Measurements from ENCODE around the gene FAM107A.

Gene FAM107A

DNA sequence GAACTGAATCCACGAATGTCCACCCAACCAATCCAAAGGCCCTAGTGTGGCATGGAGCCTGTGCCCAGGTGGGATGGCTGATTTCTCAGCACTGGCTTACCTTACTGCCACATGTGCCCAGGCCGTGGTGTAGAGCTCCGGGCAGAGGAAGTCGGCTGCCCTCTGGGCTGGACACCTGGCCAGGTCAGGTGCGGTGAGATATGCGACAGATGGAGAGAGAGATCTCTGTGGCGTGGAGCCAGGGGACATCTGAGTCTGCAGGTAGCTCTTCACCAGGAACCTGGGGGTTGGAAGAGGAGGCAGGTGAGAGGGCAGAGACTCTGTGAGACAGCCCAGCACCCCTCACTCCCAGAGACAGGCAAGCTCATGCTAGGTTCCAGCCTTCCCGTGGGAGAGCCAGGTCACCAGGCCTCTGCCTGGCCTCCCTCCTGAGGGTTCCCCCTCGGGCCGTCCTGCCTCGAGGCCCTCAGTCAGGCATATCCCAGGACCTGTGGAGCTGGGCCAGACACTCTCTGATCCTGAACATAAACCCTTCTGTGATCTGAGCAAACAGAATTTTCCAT is 52.8 kb downstream of the FAM107A start:
- DNase-seq (ENCODE audit: low read depth): no peak
- H3K4me3 ChIP-seq (ENCODE audit: low read depth, low read length): no peak overlapping the region
- TF ChIP-seq, protein P1, sequence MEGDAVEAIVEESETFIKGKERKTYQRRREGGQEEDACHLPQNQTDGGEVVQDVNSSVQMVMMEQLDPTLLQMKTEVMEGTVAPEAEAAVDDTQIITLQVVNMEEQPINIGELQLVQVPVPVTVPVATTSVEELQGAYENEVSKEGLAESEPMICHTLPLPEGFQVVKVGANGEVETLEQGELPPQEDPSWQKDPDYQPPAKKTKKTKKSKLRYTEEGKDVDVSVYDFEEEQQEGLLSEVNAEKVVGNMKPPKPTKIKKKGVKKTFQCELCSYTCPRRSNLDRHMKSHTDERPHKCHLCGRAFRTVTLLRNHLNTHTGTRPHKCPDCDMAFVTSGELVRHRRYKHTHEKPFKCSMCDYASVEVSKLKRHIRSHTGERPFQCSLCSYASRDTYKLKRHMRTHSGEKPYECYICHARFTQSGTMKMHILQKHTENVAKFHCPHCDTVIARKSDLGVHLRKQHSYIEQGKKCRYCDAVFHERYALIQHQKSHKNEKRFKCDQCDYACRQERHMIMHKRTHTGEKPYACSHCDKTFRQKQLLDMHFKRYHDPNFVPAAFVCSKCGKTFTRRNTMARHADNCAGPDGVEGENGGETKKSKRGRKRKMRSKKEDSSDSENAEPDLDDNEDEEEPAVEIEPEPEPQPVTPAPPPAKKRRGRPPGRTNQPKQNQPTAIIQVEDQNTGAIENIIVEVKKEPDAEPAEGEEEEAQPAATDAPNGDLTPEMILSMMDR (IDR thresholded peaks at IDR 0.05; ENCODE audit: low read depth, low read length, missing control alignments): no peak

GRCh38 chr3:58522759-58523425 is 54.3 kb downstream of the FAM107A start:
- TF ChIP-seq, protein P1 (IDR thresholded peaks at IDR 0.05; ENCODE audit: low read depth, low read length, missing control alignments): no peak
- no peak for DNase-seq (ENCODE audit: low read depth)
- no peak overlapping the region for H3K4me3 ChIP-seq (ENCODE audit: low read depth, low read length)

- no peak overlapping the region for H3K4me3 ChIP-seq (ENCODE audit: low read depth, low read length)
- no peak for DNase-seq (ENCODE audit: low read depth)
Measured at GRCh38 chr3:58521917-58522631, 55.1 kb downstream of the FAM107A start.

GRCh38 chr3:58521336-58521670 is 55.9 kb downstream of the FAM107A start:
- TF ChIP-seq, protein P1 (IDR thresholded peaks at IDR 0.05; ENCODE audit: low read depth, low read length, missing control alignments): no peak
- H3K4me3 ChIP-seq (ENCODE audit: low read depth, low read length): no peak overlapping the region
- DNase-seq (ENCODE audit: low read depth): no peak

More at GRCh38 chr3:58521917-58522631, 55.1 kb downstream of the FAM107A start:
- TF ChIP-seq, protein P1 (IDR thresholded peaks at IDR 0.05; ENCODE audit: low read depth, low read length, missing control alignments): no peak

DNA sequence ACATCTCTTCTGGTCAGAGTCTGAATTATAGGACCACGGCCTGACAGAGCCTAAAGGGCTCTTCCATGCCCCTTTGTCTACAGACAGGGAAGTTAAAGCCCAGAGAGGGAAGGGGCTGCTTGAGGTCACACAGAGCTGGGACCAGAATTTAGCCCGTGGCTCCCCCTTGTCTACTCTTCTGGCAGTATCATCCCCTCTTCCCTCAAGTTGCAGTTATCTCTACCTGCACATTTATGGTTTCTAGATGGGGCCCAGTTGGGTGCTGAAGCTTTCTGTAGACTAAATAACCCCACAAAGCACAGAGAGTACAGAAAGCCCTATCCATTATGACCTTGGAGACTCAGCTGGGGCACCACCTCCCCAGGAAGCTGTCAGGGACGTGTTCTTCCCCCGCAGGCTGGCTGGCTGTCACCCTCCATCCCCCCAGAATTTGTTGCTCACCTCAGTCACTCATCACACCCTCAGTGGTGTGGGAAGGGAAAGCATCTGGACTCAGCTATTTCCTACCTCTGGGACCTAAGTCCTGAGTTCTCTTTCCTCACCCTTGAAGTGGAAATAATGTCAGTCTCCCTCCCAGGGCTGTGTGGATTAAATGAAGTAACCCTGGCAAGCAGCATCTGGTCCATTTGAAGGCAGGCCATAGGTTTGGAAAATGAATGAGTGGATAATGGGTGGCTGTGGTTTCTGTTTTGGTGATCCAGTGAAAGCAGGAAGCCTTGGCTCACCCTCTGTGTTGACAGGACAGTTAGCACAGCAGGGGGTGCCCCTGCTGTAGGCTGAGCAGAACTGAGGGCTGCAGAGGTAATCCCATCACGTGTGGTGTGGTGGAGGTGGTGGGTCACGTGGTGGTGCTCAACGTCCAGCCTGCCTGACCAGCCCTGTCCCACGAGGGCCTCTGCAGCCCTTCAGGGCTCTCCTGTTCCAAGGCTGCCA is 56.5 kb downstream of the FAM107A start:
- H3K4me3 ChIP-seq (ENCODE audit: low read depth, low read length): no peak overlapping the region
- DNase-seq (ENCODE audit: low read depth): no peak
- TF ChIP-seq, protein P1 (IDR thresholded peaks at IDR 0.05; ENCODE audit: low read depth, low read length, missing control alignments): no peak

DNA sequence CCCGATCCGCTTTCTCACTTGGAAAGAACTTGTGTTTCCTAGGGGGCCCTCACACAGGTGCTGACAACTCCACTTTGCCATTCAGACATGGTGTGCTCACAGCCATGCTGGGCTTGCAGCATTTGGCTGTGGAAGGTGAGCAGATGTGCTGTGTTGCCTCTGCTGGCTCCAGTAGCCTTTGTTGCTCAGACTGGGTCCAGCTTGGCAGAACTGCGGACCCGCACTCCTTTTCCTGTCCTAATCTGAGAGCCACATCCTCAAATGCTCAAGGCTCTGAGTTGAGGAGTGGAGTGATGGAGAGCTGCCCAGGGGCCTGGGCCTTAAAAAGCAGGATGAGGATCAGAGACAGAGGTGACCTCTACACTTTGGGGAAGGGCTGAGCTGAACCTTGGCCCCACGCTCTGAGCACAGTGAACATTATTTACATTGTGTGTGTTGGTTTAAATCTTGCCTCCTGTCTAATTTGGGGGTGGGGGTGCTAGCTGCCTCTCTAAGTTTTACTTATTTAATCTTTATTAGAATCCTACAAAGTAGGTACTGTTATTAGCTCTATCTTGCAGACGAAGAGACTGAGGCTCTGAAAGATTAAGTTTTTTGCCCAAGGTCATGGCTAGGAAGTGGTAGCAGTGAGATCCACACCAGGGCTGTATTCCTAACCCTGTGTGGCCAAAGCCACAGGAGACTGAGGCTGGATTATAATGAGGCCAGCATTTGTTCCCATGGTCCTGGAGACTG is 57.4 kb downstream of the FAM107A start:
- TF ChIP-seq, protein P1 (IDR thresholded peaks at IDR 0.05; ENCODE audit: low read depth, low read length, missing control alignments): no peak
- no peak for DNase-seq (ENCODE audit: low read depth)
- H3K4me3 ChIP-seq (ENCODE audit: low read depth, low read length): no peak overlapping the region

Measured in GM12864 (cell line).